ENCODE measurements around the gene UQCR10.

UQCR10 gene

DNA sequence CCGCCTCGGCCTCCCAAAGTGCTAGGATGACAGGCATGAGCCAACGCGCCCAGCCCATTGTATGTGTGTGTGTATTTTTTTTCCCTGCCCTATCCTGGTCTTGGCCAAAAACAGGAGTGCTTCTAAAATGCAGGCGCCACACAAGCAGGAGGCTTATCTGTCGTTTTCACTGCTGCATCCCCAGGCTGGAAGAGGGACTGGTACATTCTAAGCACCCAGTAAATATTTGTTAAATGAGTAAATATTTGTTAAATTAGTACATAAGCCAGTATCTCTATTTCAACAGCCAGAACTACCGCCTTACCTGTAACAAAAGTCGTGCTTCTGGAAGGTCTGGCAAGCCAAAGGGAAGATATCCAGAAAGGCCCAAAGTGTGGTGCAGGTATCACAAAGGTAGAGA, 46.0 kb downstream of the UQCR10 start:
- H3K27ac ChIP-seq = no peak overlapping the region
- in situ Hi-C loops (cut with HindIII; ENCODE audit: low pct_ligation_motif_present, low sequenced_read_pairs) = no loop called here
- no peak for DNase-seq
- H3K36me3 ChIP-seq (replicated peaks) = peaks cover 54% of the 10 kb centered on the region
- H3K4me3 ChIP-seq (ENCODE audit: low read depth, low read length) = no peak overlapping the region
- H3K27me3 ChIP-seq (replicated peaks) = no peaks in the 10 kb centered on the region
- TF ChIP-seq, protein P1, sequence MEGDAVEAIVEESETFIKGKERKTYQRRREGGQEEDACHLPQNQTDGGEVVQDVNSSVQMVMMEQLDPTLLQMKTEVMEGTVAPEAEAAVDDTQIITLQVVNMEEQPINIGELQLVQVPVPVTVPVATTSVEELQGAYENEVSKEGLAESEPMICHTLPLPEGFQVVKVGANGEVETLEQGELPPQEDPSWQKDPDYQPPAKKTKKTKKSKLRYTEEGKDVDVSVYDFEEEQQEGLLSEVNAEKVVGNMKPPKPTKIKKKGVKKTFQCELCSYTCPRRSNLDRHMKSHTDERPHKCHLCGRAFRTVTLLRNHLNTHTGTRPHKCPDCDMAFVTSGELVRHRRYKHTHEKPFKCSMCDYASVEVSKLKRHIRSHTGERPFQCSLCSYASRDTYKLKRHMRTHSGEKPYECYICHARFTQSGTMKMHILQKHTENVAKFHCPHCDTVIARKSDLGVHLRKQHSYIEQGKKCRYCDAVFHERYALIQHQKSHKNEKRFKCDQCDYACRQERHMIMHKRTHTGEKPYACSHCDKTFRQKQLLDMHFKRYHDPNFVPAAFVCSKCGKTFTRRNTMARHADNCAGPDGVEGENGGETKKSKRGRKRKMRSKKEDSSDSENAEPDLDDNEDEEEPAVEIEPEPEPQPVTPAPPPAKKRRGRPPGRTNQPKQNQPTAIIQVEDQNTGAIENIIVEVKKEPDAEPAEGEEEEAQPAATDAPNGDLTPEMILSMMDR (IDR thresholded peaks at IDR 0.05; ENCODE audit: low read depth, low read length, missing control alignments) = no peak

DNA sequence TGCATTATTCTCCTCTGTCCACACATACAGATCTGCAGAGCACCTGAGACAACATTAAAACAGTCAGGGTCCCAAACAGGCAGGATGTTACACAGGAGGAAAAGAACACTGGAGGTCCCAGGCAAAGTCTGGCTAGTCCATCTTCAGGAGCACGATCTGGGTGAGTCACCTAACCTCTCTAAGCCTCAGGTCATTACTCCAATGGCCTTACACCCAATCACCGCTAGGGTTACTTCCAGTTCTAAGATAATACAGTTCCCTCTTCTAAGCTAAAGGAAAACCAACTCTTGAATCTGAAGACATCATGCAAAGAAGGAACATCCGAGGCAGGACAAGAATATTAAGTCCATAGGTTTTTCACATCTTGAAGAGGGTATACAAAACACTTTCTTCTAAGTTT, 46.4 kb downstream of the UQCR10 start:
- DNase-seq = peak; percentile 16
- no peak overlapping the region for H3K27ac ChIP-seq
- H3K4me3 ChIP-seq (ENCODE audit: low read depth, low read length) = no peak overlapping the region
- TF ChIP-seq, protein P1 (IDR thresholded peaks at IDR 0.05; ENCODE audit: low read depth, low read length, missing control alignments) = peak; percentile 36
- no peaks in the 10 kb centered on the region for H3K27me3 ChIP-seq (replicated peaks)
- in situ Hi-C loops (cut with HindIII; ENCODE audit: low pct_ligation_motif_present, low sequenced_read_pairs) = no loop called here
- peaks cover 52% of the 10 kb centered on the region for H3K36me3 ChIP-seq (replicated peaks)

DNA sequence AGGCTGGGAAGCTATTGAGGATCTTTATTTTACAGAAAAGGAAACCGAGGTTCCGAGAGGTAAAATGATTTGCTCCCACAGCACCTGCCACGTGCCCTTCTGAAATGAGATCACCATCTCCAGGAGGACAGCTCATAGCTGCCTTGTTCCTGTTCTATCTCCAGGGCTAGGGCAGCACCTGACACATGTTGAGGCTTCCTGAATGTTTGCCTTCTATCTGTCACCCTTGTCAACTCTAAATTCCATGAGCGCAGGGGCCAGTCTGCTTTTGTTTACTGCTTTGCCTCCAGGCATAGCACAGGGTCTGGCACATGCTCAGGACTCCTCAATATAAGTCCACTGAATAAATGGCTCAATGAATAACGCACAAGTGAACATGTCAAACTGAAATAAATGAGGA, 46.8 kb downstream of the UQCR10 start:
- Histone ChIP-seq H3K27ac (no peak overlapping the region), H3K27me3 (replicated peaks) (no peaks in the 10 kb centered on the region), H3K4me3 (ENCODE audit: low read depth, low read length) (no peak overlapping the region), H3K36me3 (replicated peaks) (peaks cover 56% of the 10 kb centered on the region)
- TF ChIP-seq, protein P1 (IDR thresholded peaks at IDR 0.05; ENCODE audit: low read depth, low read length, missing control alignments) = no peak
- in situ Hi-C loops (cut with HindIII; ENCODE audit: low pct_ligation_motif_present, low sequenced_read_pairs) = no loop called here
- no peak for DNase-seq

DNA sequence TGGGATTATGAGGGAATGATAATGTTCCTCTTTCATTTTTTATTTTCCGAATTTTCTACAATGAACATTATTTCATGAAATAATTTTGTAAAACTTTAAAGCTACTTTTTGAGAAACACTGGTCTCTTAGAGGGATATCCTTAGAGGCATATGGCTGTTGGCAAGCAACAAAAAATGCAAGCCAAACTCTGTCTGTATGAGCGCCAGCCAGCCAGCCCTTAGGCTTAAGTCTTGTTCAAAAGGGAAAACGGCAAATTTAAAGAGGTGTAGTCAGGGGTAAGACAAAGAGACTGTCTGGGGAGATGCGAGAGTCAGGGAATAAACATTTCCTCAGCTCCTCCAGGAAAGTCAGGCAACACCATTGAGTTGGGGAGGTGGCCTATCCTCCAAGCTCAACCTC, 48.4 kb downstream of the UQCR10 start:
- Histone ChIP-seq H3K27me3 (replicated peaks) (no peaks in the 10 kb centered on the region), H3K4me3 (ENCODE audit: low read depth, low read length) (no peak overlapping the region), H3K27ac (no peak overlapping the region), H3K36me3 (replicated peaks) (peaks cover 54% of the 10 kb centered on the region)
- in situ Hi-C loops (cut with HindIII; ENCODE audit: low pct_ligation_motif_present, low sequenced_read_pairs) = no loop called here
- DNase-seq = no peak
- TF ChIP-seq, protein P1 (IDR thresholded peaks at IDR 0.05; ENCODE audit: low read depth, low read length, missing control alignments) = no peak

DNA sequence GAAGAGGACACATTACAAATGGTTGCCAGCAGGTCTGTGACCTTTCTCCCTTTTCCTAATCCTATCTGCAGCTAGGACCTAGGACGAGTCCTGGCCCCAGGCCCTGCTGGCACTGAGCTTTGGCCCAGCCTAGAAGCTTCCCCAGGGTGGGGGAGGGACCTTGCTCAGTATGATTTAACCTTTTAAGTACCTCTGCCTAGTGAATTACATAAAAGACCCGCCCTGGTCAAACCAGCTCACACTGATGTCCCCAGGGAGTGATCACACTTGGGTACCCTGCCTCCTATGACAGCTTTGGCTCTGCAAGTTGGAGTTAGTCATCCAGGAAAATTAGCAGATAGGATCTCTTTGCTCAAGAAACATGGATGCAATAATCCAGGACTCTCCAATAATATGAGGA, 49.0 kb downstream of the UQCR10 start:
- H3K27ac ChIP-seq = no peak overlapping the region
- H3K36me3 ChIP-seq (replicated peaks) = peaks cover 51% of the 10 kb centered on the region
- H3K4me3 ChIP-seq (ENCODE audit: low read depth, low read length) = no peak overlapping the region
- in situ Hi-C loops (cut with HindIII; ENCODE audit: low pct_ligation_motif_present, low sequenced_read_pairs) = no loop called here
- H3K27me3 ChIP-seq (replicated peaks) = no peaks in the 10 kb centered on the region
- TF ChIP-seq, protein P1 (IDR thresholded peaks at IDR 0.05; ENCODE audit: low read depth, low read length, missing control alignments) = no peak
- DNase-seq = no peak

DNA sequence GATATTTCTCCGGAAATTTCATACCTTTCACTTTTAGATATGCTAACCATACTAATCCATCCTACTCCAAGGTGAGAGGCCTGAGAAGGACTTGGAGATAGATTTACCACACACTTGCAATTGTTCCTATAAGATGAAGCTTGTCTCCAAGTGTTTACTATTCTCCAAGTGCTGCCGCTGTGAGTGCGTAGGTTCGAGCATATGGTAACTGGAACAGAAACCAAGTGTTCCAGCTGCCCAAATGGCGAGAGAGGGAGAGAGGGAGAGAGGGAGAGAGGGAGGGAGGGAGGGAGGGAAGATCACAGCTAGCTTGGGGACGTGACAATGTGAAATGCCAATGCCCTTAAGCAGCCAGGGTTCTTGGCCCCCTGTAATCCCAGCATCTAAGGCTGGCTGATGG, 49.4 kb downstream of the UQCR10 start:
- DNase-seq = no peak
- Histone ChIP-seq H3K4me3 (ENCODE audit: low read depth, low read length) (no peak overlapping the region), H3K27me3 (replicated peaks) (no peaks in the 10 kb centered on the region), H3K27ac (no peak overlapping the region), H3K36me3 (replicated peaks) (peaks cover 49% of the 10 kb centered on the region)
- TF ChIP-seq, protein P1 (IDR thresholded peaks at IDR 0.05; ENCODE audit: low read depth, low read length, missing control alignments) = no peak
- in situ Hi-C loops (cut with HindIII; ENCODE audit: low pct_ligation_motif_present, low sequenced_read_pairs) = no loop called here
